Heart right ventricle (tissue), 16 donors: Measurements from ENCODE around the gene PEX16. TPM values are rescaled to one million over a fixed set of nuclear protein-coding genes. Genes with fewer than 3 reads are reported as not detected.

Experiments
- ATAC-seq, 8 donors: fragments of 200-7000 bp; cut with Tn5 transposase; one replicate each; pipeline ENCODE4 v1.9.1; 2020; ENCODE audit warnings: mild to moderate bottlenecking in 8 of 8, moderate library complexity in 8 of 8, moderate number of reproducible peaks in 1 of 8
- DNase-seq, 2 donors: peaks; one replicate each; pipeline ENCODE4 v3.0.0-alpha.2; 2020
- H3K27ac ChIP-seq, 10 donors: fragments of 200-600 bp; sonication (generic) in 2 of 10; one replicate each; pipeline versions ENCODE4 v1.5.0 to v1.8.0; 2020 to 2022; ENCODE audit warnings: mild to moderate bottlenecking in 3 of 10
- H3K27me3 ChIP-seq, 7 donors: fragments of 200-600 bp; one replicate each; pipeline ENCODE4 v1.8.0; 2021 to 2022; ENCODE audit warnings: mild to moderate bottlenecking in 2 of 7
- H3K36me3 ChIP-seq, 9 donors: fragments of 200-600 bp; sonication (generic) in 1 of 9; one replicate each; pipeline versions ENCODE4 v1.5.0 to v1.8.0; 2020 to 2022; ENCODE audit warnings: mild to moderate bottlenecking in 2 of 9
- H3K4me1 ChIP-seq, 9 donors: fragments of 200-600 bp; sonication (generic) in 1 of 9; one replicate each; pipeline versions ENCODE4 v1.5.0 to v1.8.0; 2020 to 2022; ENCODE audit warnings: mild to moderate bottlenecking in 4 of 9
- H3K4me3 ChIP-seq, 10 donors: fragments of 200-600 bp; sonication (generic) in 2 of 10; one replicate each; pipeline versions ENCODE4 v1.5.0 to v1.8.0; 2020 to 2022; ENCODE audit warnings: mild to moderate bottlenecking in 7 of 10, moderate library complexity in 2 of 10
- H3K9me3 ChIP-seq, 11 donors: fragments of 200-600 bp in 10 of 11; sonication (generic) in 2 of 11; one replicate each; pipeline versions ENCODE4 v1.5.0 to v1.8.0; 2013 to 2022; ENCODE audit warnings: mild to moderate bottlenecking in 2 of 11, control low read depth in 1 of 11, moderate library complexity in 1 of 11
- WGBS, 2 donors: extraction: QIAGEN DNeasy Blood & Tissue Kit; methylation state at CpG; one replicate each; pipeline ENCODE4 v1.1.7; 2013; ENCODE audit warnings: inconsistent platforms in 1 of 2; 5-methylcytosine and 5-hydroxymethylcytosine counted together
- intact Hi-C, 10 donors: fragments of 100-400 bp; cut with DNase I; formaldehyde crosslinking; loops; one replicate each; pipeline versions ENCODE4 v1.11.1 to v1.14.2; 2022
- long read RNA-seq, 3 donors: library from polyadenylated mRNA; unstranded; transcript quantifications; one replicate each; pipeline ENCODE4 v2.0.0, GENCODE V29; 2020 to 2021
- polyA plus RNA-seq, 2 donors: library from polyadenylated mRNA; stranded (reverse); fragments of 200-250 nt; gene quantifications; one replicate each; pipeline ENCODE4 v1.2.3, GENCODE V29; 2013
- total RNA-seq, 10 donors: library from RNA; stranded (reverse); fragmentation: NEBNext Ultra II Directional in 3 of 10; extraction: Animal tissue kit (Norgen Biotek cat#: 25700) in 3 of 10; gene quantifications; one replicate each; pipeline versions ENCODE4 v1.2.1 to v1.2.4, GENCODE V29; 2021 to 2023
- TF ChIP-seq, protein P1 (sequence below), 9 donors: fragments of 200-600 bp; sonication (generic) in 2 of 9; IDR thresholded peaks; one replicate each; pipeline versions ENCODE4 v1.5.0 to v1.8.0; 2021 to 2022; ENCODE audit warnings: antibody characterized with exemption in 9 of 9, mild to moderate bottlenecking in 5 of 9, moderate library complexity in 1 of 9
- donor health status: Arrhythmogenic right ventricular cardiomyopathy.
- donor health status: ischemic (EF 13 %, LVEDD 7.1; RV severe dilation, severe dysfunction).
- donor health status: healthy with polysubstance abuse.
- donor health status: DM: no; HTN: yes; CAD: no.
- donor health status: DM: no; HTN: no; CAD: no.
- donor health status: ischemic (EF 25% LVEDD 6.9; RV normal size, moderate dysfunction).
- donor health status: ischemic (EF 25% LVEDD 5.7; RV mildly dilated, moderate dysfunction).
- donor health status: healthy.
- donor health status: DM: yes; HTN: yes; CAD: no.
- donor health status: Ischemic cardiomyopathy.
- donor health status: ischemic (EF 35%, LVEDD 5.7; RV mildly dilated, moderate dysfunction).
- donor health status: nonischemic (EF 11% LVEDD 7.7; RV severe dilation, severe dysfunction).
- donor health status: DM: yes; HTN: yes; CAD: no.
- donor health status: PGD.
- donor health status: ischemic (EF 29% LVEDD 5.4; RV normal size, mild dysfunction).
- donor health status: nonischemic (EF 23%, LVEDD 6.1; RV moderate dilation, normal function).

Gene PEX16
- total RNA-seq = 10 to 100 TPM; 10.8 to 17.8 (median 13.6) TPM
- 10 to 100 TPM; 20.1 to 25.4 TPM for polyA plus RNA-seq
- long read RNA-seq, donor 1, transcript PEX16-202 (11 exons, 1,335 nt) = major isoform, 9 of 12 reads
- long read RNA-seq, donor 1, partial matches to known transcripts = 0 of 12 reads
- long read RNA-seq, donor 1, other reads (novel, unspliced or antisense) = 3 of 12 reads
- long read RNA-seq, donor 2, transcript PEX16-202 (11 exons, 1,335 nt) = major isoform, 7 of 12 reads
- long read RNA-seq, donor 2, partial matches to known transcripts = 2 of 12 reads
- long read RNA-seq, donor 2, other reads (novel, unspliced or antisense) = 3 of 12 reads
- long read RNA-seq, donor 3, transcript PEX16-202 (11 exons, 1,335 nt) = major isoform, 16 of 26 reads
- long read RNA-seq, donor 3, partial matches to known transcripts = 2 of 26 reads
- long read RNA-seq, donor 3, other reads (novel, unspliced or antisense) = 8 of 26 reads

DNA sequence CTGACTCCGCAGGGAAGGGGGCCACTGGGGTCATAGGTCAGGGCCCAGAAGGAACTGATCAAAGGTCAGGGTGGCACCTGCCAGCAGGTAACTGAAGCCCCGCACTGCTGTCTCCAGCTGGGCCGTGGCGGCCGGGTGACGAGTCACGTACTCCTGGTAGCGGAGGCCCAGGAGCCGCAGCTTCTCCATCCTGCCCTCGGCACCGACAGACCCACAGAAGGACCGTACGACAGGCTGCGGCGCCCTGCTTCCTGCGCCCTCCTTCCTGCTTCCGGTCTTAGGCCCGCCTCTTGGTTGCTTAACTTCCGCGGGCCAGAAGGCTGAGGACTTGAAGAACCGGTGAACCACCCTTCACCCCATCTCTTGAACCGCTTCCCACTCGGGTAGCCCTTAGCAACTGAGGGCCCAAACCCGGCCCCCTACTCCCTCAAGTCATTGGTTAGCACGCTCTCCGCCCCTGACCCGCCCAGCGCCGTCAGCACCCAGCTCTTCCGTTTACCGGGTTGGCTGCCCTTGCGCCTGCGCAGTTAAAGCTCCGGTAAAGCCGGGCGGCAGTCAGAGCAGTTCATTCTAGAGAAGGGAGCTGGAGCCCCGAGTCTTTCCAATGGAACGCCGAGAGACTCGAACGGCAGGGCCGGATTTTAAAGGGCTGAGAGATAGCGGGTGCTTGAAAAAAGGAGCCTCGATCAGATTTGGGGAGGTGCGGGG is at the start of gene PEX16:
Gene PEX16 (minus strand): TSS at position 255 of the 708 bp plus-strand sequence. CDS start 66 bp downstream, at position 189.
- DNase-seq = peak; percentile 96
- Histone ChIP-seq H3K4me3 (peak within 1 kb of the TSS; percentile 75 to 99 (median 92)), H3K27ac (peak within 1 kb of the TSS; percentile 72 to 96 (median 89)), H3K36me3 (peaks cover 0 to 35% (median 17%) of the 10 kb centered on the region in 9 donors), H3K9me3 (no peaks in the 10 kb centered on the region), H3K27me3 (peaks cover 0 to 15% (median 12%) of the 10 kb centered on the region in 7 donors), H3K4me1 (peaks cover 15 to 57% (median 33%) of the 10 kb centered on the region in 9 donors)
- TF ChIP-seq, protein P1, sequence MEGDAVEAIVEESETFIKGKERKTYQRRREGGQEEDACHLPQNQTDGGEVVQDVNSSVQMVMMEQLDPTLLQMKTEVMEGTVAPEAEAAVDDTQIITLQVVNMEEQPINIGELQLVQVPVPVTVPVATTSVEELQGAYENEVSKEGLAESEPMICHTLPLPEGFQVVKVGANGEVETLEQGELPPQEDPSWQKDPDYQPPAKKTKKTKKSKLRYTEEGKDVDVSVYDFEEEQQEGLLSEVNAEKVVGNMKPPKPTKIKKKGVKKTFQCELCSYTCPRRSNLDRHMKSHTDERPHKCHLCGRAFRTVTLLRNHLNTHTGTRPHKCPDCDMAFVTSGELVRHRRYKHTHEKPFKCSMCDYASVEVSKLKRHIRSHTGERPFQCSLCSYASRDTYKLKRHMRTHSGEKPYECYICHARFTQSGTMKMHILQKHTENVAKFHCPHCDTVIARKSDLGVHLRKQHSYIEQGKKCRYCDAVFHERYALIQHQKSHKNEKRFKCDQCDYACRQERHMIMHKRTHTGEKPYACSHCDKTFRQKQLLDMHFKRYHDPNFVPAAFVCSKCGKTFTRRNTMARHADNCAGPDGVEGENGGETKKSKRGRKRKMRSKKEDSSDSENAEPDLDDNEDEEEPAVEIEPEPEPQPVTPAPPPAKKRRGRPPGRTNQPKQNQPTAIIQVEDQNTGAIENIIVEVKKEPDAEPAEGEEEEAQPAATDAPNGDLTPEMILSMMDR (IDR thresholded peaks at IDR 0.05) = no peak
- WGBS, 2 donors = 0 to 1% methylated on average over 45 of the region's 45 CpGs
- intact Hi-C loops = loop anchor here in 5 of 10 donors (1.0 to 5.0 kb wide), 5 partner anchors 17 to 75 kb away; partner anchors contain the start of gene CRY2 (in 2 of the 5)
- ATAC-seq = peak; percentile 92 to 97 (median 94)

DNA sequence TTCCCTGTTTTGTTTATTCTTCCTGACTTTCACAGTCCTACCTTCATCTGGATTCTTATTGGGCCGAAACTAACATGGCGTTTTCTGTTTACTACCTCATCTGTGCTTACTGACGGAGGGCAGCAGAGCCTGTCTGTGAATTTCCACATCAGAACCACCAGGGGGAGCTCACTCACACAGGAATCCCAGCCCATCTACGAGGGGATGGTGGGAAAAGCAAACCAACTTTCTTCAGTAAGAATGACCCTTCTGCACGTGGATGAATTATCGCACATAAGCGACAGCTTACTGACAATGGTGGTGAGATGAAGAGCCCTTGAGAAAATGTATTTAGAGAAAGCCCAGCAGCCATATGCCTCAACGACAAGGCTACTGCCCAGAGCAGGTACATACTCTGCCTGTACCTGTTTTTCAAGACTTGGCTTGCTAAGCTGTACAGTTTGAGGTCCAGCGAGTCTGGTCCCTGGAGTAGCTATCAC is 47.3 kb upstream of the PEX16 start:
- intact Hi-C loops = loop anchor here (1.0 to 10.0 kb wide), 8 partner anchors 37 to 350 kb away; no protein-coding TSS in a partner anchor
- H3K9me3 ChIP-seq = no peaks in the 10 kb centered on the region
- ATAC-seq = peak; percentile 63 to 91 (median 85)
- WGBS, 2 donors = 19 to 20% methylated on average over 9 of the region's 9 CpGs
- no peak overlapping the region for H3K4me3 ChIP-seq
- DNase-seq = peak; percentile 17 to 67
- TF ChIP-seq, protein P1 (IDR thresholded peaks at IDR 0.05) = peak; percentile 78 to 96 (median 89)
- peaks cover 0 to 88% (median 25%) of the 10 kb centered on the region in 9 donors for H3K36me3 ChIP-seq
- peak overlapping the region in 2 of 10 donors; percentile 18 to 19 for H3K27ac ChIP-seq
- no peaks in the 10 kb centered on the region for H3K27me3 ChIP-seq
- peaks cover 0 to 26% (median 8%) of the 10 kb centered on the region in 9 donors for H3K4me1 ChIP-seq

DNA sequence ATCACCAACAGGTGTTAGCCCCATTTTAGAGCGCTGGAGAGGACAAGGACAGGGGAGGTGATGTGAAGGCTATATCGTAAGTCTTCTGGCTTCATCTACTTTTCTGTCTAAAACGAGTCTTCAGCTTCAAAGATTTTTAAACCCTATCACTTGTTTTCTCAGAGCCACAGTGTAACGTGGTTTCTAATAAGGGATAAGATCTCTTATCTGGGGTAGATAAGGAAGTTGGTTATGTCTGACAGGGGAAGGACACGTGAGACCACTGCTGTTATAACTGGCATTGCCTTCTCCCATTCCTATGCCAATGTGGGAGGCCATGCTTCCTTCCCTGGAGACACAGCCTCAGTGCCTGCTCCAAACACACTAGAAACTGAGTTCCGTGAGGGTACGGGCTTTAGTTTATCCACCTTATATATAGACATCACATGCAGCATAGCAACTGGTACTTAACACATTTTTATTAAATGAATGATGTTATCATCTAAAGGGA is 44.1 kb upstream of the PEX16 start:
- TF ChIP-seq, protein P1 (IDR thresholded peaks at IDR 0.05) = no peak
- intact Hi-C loops = loop anchor here in 4 of 10 donors (10.0 kb wide), 3 partner anchors 53 to 353 kb away; no protein-coding TSS in a partner anchor
- H3K36me3 ChIP-seq = peaks cover 0 to 65% (median 4%) of the 10 kb centered on the region in 9 donors

More for the DNA sequence above, 44.1 kb upstream of the PEX16 start:
- Histone ChIP-seq H3K9me3 (peaks cover 0 to 6% (median 0%) of the 10 kb centered on the region in 11 donors), H3K27ac (no peak overlapping the region), H3K4me1 (peaks cover 0 to 34% (median 12%) of the 10 kb centered on the region in 9 donors), H3K4me3 (no peak overlapping the region), H3K27me3 (no peaks in the 10 kb centered on the region)
- DNase-seq (no peak), ATAC-seq (no peak)
- WGBS, 2 donors = 67 to 68% methylated on average over 7 of the region's 7 CpGs
